ENCODE measurements around the gene TNRC6B. TPM values are rescaled to one million over a fixed set of nuclear protein-coding genes. Genes with fewer than 3 reads are reported as not detected.
"Not testable (repeated sequence)": the region's sequence is repeated elsewhere in the genome, so short reads cannot be mapped to it uniquely, and the experiment has no call there.

TNRC6B gene
- total RNA-seq, 1 donor from 2014 or later: 55.0 TPM

- peak; percentile 81 for DNase-seq
Measured at GRCh38 chr22:40183029-40183581, 5.4 kb downstream of the TNRC6B start.

GRCh38 chr22:40183603-40184002 is 5.9 kb downstream of the TNRC6B start:
- DNase-seq: not testable (repeated sequence)

DNA sequence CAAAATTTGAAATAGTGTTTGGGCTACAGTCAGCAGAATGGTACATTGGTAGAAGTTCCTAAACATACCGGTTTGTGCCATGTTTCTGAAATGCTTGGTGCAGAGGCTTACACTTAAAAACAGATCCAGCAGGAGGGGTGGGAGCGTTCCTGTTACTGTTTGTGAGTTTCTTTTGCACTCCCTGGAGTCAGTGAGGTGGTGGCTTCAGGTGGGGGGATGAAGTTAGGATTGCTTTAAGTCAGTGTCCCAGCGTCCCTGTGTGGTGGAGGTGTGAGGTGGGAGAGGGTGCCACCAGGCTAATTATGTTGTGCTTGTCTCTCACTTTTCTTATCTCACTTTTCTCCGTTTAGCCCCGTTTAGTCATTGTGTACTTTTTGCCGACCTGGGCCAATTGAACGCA is 9.7 kb downstream of the TNRC6B start:
- no peak for DNase-seq

DNA sequence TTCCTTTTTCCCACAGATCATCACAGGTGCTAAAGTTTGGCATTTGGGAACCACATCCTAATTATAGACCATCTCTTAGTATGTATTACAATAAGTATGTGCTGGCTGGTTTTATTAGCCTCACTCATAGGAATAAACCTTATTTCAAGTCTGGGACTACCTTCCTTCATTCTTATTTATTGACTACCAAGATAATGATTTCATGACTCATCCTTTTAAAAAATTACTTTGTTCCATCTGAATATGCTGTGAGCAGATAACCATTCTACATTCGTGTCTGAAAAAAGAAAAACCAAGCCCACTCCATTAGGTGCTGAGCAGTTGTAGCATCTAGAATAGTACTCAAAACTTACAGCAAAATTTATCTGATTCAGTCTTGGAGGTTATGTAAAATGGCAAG is 12.3 kb downstream of the TNRC6B start:
- DNase-seq: no peak

DNA sequence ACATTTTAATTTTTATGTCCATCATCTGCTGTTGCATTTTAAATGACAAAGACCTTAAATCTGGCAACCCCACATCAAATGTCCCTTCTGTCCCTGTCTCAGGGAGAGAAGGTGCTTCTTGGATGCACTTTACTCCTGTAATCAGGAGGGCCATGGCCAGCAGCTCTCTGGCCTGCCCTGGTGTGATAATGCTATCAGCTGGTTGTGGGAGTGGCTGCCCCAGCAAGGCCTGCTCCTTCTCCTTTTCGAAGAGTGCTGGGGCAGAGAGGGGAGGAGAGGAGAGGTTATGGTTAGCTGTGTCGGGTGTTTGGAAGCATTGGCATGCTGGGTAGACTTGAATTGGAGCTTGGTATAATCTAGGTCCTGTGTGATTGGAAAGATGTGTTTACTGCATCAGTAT is 12.8 kb downstream of the TNRC6B start:
- no peak for DNase-seq

GRCh38 chr22:40193429-40194421 is 16.0 kb downstream of the TNRC6B start:
- peak; percentile 77 for DNase-seq

DNA sequence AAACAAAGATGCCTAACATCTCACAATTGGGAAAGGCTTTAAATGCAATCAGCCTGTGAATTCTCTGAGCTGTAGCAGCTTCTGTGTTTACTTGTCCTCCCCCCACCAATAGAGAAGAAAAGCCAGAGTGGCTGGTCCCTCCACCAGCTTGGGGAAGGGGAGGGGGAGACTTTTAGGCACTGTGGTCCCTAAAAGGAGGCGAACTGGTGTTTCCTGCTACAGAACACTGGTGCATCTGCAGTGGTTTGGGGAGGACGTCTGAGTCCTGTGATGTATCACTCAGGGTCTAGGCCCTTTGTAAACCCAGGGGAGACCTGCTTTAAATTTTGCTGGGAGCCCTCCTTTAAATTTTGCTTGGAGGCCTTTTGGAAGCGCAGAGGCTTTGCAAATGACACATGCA is 16.9 kb downstream of the TNRC6B start:
- DNase-seq: no peak

- no peak for DNase-seq
Measured at GRCh38 chr22:40196628-40197360, 19.1 kb downstream of the TNRC6B start.

GRCh38 chr22:40197421-40197820 is 19.7 kb downstream of the TNRC6B start:
- not testable (repeated sequence) for DNase-seq

- DNase-seq: peak; percentile 89
Measured at GRCh38 chr22:40198733-40199132, 21.0 kb downstream of the TNRC6B start.

DNA sequence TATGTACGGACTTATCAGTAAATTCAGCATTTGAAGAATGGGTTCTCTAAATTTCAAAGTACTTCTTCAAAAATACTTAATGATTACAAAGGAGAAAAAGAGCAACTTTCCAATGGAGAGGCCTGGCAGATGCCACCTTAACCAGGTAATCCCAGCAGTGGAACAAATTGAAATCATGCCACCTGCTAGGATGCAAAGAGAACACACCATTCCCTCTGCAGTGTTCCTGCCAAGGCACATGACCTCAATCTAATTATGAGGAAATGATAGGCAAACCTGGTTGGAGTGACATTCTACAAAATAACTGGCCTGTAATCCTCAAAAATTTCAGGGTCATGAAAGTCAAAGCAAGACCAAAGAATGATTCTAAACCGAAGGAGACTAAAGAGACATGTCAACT is 21.5 kb downstream of the TNRC6B start:
- DNase-seq: no peak

DNA sequence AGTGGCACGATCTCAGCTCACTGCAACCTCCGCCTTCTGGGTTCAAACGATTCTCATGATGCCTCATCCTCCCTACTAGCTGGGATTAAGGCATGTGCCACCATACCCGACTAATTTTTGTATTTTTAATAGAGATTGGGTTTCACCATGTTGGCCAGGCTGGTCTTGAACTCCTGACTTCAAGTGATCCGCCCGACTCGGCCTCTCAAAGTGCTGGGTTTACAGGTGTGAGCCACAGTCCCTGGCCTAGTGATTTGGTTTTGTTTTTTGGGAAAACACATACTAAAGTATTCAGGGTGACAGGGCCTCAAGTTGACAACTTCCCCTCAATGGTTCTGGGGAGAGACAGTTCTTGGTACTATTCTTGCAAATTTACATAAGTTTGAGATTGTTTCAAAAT is 22.1 kb downstream of the TNRC6B start:
- no peak for DNase-seq

DNA sequence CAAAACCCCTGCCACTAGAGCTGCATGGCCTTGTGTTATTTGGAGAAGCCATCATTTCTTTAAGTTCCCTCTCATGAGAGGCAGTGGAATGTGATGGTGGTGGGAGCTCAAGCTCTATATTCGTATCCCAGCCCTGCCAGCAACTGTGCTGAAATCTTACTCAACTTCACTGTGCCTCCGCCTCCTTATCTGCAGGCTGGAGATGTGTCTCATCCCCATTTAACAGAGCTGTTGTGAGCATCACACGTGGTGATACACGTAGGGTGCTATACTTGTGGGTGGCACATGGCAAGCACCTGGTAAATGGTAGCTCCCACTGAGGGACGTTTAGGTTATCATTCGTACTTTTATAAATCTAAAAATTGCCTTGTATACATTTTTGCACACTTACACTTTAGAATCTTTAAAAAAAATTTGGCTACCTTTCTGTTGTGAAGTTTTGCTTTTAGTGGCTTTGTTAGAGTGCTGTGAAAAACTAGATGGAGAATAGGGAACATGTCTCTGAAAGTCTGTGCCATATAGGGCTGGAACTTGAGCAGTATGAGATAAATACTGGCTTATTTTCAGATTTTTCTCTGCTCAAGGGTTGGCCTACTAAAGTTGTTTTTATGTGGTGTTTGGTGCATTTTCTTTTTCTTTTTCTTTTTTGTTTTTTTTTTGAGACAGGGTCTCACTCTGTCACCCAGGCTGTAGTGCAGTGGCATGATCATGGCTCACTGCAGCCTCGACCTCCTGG is 23.2 kb downstream of the TNRC6B start:
- no peak for DNase-seq

DNA sequence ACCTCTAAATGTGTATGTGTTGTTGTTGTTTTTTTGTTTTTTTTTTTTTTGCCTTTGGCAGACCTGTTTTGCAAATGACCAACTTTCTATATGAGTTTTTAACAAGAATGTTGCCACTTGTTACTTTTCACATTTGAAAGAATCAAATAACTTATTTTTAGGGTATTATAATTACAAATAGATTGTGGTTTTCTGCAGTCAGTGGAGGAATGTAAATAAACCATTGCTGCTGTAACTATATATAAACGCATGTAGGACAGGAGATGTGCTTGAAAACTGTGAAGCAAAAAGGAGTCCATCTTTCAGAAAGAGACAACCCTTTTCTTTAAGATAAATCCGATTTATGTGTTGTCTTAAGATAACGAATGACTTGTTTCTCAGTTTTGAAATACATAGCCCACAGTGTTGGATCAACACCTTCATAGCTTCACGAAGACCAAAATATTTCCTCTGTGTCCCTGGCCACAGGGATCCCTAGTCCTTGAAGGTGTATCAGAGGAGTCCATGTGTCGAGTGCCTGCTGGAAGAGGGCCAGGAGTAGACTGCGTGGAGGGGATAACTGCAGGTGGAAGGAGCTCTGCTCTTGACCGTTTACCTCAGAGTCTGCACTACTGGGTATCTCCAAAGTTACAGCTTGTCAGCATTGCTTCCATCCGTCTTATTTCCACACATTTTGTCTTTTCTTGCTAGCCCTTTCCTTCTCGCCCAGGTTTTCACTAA is 24.7 kb downstream of the TNRC6B start:
- no peak for DNase-seq

DNA sequence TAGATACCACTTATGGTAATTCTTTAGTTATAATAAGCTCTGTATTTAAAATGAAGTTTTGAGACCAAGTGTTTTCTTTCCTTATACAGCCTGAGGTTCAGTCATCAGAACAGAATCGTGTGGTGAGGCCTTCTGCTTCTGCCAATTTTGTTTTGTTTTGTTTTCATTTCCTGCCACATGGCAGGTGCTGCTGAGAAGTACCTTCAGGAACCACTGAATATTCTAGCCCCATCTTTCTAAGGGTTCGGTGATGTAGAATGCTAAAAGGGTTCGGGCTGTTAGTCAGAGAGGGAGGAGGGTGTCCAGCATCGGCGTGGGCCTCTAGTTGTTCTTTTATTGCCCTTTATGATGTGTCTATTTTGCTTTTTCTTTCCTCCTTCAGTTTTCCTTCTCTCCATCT is 25.8 kb downstream of the TNRC6B start:
- DNase-seq: no peak

DNA sequence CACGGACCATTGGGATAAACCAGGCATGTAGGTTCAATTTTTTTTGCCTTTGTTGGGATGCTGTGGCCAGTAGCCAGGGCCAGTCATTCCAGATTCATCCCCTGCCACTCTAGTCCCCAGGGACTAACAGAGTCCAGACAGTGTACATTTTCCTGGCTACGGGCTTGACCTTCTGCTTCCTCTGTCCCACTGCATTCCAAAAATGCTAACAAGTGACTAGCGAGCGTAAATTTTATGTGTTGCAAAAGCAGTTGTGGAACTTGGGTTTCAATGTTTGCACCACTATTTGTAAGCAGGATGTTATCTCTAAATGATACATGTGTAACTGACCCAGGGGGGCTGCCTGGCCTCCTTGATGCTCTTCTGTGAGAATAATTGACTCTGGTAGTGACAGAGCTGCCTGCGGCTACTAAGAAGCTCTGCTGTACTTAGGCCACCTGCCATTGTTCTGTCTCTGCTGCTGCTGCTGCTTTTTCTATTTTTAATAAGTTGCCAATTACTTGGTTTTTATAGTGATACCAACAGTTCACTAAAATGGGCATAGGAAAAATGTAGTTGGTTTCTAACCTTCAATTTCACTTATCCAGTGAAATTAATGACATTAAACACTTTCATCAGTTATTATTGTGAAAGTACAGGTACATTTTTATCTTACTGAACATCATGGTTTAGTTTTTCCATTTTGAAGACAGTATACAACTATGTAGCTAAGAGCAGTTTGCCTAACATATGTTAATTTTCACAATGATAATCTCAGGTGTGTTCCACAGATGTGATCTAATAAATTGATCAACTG is 26.8 kb downstream of the TNRC6B start:
- no peak for DNase-seq

GRCh38 chr22:40206561-40206960 is 28.8 kb downstream of the TNRC6B start:
- DNase-seq: no peak

DNA sequence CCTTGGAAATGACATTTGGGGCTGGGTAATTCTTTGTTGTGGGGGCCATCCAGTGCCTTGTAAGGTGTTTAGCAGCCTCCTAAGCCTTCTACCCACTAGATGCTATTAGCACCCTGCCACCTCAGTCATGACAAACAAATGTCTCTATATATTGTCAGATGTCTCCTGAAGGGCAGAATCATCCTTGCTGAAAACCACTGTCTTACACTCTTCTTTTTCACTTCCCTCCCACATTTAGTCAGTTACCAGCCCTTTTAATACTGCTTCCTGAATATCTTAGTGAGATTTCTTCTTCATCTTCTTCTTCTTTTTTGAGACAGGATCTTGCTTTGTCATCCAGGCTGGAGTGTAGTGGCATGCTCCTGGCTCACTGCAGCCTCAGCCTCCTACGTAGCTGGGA is 33.1 kb downstream of the TNRC6B start:
- no peak for DNase-seq

GRCh38 chr22:40211476-40212054 is 33.8 kb downstream of the TNRC6B start:
- DNase-seq: no peak

DNA sequence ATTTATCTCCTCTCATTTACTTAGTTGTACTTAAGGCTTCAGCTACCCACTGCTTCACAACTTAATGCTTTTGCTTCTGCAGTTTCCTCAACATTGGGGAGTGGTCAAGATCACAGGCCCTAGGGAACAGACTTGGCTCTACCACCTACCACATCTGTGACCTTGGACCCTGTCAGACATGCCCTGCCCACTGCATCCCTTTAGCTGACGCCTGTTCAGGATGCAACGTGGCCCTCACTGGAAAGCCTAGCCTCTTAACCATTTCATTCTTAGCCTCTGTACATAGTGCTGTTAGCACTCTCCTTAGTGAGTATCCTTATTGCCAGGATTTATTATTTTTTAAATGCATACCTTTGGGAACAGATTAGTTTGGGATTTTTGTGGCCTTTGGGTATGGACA is 34.4 kb downstream of the TNRC6B start:
- DNase-seq: no peak
